ENCODE data around the gene ANGPTL8.
A peak's percentile ranks its signal among the peaks of the same experiment; 100 is the strongest.

ANGPTL8 gene

DNA sequence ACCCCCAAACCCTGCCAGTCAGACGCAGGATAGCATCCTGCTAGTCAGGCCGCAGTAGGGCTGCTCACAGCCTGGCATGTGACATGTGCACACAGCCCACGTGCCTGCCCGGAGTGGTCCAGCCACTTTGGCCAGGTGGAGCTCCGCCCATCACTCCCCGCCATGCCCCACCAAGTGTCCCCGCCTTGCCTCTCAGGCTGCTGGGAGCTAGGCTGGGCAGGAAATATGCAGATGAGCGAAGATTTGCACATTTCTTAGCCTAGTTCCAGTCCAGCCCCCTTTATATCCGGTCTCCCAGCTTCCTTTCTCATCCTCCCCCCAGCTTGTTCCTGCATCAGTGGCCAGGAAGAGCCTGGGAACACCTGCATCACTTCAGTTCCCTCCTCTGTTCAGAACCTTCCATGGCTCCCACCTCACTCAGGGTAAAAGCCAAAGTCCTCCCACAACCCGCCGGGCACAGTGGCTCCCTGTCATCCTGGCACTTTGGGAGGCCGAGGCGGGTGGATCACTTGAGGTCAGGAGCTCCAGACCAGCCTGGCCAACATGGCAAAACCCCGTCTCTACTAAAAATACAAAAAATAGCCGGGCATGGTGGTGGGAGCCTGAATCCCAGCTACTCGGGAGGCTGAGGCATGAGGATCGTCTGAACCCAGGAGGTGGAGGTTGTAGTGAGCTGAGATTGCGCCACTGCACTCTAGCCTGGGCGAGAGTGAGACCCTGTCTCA is 25.2 kb downstream of the ANGPTL8 start:
- DNase-seq = no peak

DNA sequence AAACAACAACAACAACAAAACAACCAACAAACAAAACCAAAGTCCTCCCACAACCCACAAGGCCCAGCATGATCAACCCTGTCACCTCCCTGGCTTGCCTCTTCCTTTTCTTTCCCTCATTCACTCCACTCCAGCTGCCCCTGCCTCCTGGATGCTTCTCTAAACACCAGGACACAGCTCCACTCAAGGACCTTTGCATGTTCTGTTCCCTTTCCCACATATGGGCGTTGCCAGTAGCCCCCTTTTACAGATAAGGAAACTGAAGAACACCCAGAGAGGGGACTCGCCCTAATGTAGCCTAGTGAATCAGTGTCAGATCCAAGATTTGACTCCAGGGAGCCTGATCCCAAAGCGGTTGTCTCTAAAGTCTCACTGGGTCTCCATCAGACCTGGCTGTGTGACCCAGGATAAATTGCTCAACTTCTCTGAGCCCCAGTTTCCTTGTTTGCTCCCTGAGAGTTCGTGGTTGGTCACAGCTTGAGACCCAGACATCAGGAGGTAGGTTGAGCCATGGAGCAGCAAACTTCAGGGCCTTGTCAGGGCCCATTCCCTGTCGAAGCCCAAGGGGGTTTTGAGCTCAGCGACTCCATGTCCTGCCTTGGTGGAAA is 25.9 kb downstream of the ANGPTL8 start:
- no peak for DNase-seq

DNA sequence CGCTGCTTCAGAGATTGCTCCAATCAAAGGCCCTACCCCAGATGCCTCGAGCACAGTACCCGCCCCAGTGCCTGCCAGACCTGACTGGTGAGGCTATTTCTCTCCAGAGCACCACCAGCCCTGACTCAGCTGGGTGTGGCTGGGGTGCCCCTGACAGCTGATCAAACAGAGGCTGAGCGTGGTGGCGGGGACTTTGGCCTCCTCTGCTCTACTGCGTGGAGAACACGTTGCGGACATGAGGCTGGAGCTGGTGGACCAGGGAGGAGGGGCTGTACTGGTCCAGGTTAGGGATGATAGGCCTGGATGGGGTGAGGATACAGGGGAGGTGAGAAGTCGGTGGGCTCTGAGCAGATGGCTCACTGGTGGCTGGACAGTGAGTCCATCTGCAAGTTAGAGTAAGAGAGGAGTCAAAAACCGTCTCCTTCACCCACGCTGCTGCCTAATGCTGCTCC is 26.4 kb downstream of the ANGPTL8 start:
- no peak for DNase-seq

DNA sequence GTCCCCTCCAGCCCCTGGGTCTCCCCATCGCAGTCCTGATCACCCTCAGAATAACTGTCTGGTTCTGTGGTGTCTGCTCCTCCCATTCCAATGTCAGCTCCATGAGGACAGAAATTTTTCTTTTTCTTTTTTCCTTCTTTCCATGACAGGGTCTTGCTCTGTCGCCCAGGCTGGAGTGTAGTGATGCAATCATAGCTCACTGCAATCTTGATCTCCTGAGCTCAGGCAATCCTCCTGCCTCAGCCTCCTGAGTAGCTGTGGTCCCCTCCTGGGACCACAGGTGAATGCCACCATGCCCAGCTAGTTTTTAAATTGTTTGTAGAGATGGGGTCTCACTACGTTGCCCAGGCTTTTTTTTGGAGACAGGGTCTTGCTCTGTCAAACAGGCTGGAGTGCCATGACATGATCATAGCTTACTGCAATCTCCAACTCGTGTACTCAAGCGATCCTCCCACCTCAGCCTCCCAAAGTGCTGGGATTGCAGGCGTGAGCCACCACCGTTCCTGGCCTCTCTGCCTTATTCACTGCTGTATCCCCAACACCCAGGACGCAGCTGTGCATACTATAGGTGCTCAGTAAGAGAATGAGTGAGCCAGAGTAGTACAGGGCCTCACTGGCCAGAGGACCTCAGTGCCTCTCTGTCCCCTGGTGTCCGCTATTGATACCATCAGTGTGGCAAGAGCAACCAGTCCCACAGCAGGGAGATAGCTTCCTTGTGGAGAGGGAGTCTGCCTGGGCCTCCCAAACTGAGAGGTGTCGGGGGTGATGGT is 28.1 kb downstream of the ANGPTL8 start:
- no peak for DNase-seq

GRCh38 chr19:11268783-11269267 is 29.4 kb downstream of the ANGPTL8 start:
- DNase-seq = no peak

GRCh38 chr19:11269408-11269807 is 30.0 kb downstream of the ANGPTL8 start:
- no peak for DNase-seq

- no peak for DNase-seq
Measured at GRCh38 chr19:11273296-11273695, 33.9 kb downstream of the ANGPTL8 start.

- no peak for DNase-seq
Measured at GRCh38 chr19:11273989-11274388, 34.6 kb downstream of the ANGPTL8 start.

DNA sequence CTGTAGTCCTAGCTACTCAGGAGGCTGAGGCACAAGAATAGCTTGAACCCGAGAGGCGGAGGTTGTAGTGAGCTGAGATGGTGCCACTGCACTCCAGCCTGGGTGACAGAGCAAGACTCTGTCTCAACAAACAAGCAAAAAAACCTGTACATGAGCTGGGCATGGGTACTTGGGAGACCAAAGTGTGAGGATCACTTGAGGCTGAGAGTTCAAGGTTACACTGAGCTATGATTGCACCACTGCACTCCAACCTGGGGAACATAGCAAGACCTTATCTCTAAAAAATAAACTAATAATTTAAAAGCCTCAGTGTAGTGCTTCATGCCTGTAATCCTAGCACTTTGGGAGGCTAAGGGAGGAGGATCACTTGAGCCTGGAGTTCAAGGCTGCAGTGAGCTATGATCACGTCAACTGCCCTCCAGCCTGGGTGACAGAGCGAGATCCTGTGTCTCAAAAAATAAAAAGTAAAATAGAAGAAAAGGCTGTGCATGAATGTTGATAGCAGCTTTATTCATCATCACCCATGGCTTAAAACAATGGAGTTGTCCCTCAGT is 35.2 kb downstream of the ANGPTL8 start:
- DNase-seq = no peak

DNA sequence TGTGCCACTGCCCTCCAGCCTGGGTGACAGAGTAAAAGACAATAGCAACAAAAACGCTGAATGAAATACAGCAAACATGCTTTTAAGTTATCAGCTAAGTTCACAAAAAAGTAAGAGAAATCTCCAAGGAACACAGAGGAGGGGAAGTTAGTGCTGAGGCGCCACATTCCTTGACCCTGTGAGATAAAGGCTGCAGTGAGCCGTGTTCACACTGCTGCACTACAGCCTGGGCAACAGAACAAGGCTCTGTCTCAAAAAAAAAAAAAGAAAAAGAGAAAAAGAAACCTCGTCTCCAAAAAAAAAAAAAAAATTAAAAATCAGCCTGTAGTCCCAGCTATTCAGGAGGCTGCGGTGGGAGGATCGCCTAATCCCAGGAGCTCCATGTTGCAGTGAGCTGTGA is 39.3 kb downstream of the ANGPTL8 start:
- DNase-seq = no peak

- peak; percentile 91 for DNase-seq
Measured at GRCh38 chr19:11279505-11280236, 40.3 kb downstream of the ANGPTL8 start.

GRCh38 chr19:11281356-11282049 is 42.1 kb downstream of the ANGPTL8 start:
- DNase-seq = no peak

GRCh38 chr19:11284515-11284914 is 45.1 kb downstream of the ANGPTL8 start:
- no peak for DNase-seq

DNA sequence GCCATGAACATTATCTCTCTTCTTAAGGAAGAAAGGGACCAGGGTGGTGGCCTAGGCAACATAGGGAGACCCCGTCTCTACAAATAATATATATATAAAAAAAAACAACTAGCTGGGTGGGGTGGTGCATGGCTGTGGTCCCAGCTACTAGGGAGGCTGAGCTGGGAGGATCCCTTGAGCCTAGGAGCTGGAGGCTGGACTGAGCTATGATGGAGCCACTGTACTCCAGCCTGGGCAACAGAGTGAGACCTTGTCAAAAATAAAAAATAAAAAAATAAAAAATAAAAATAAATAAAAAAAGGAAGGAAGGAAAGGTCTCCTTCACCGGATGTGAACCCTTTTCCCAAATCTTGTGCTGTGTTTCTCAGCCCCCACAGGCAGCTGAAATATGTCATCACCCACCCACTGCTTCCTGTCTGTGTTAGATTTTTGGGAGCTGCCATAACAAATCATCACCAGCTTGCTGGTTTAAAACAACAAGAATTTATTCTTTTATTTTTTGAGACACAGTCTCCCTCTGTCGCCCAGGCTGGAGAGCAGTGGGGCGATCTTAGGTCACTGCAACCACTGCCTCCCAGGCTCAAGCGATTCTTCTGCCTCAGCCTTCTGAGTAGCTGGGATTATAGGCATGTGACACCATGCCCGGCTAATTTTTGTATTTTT is 47.0 kb downstream of the ANGPTL8 start:
- no peak for DNase-seq

DNA sequence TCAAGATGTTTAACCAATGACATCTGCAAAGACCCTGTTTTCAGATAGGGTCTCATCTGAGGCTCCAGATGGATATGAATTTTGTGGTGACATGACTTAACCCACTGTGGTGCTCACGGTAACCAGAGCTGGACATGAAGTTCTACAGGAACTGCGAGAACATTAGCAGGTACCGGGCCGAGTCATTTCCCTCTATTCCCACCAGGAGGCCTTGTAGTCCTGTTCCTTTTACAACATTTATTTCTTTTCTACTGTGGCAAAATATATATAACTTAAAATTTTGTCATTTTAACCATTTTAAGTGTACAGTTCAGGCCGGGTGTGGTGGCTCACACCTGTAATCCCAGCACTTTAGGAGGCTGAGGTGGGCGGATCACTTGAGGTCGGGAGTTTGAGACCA is 48.9 kb downstream of the ANGPTL8 start:
- no peak for DNase-seq

DNA sequence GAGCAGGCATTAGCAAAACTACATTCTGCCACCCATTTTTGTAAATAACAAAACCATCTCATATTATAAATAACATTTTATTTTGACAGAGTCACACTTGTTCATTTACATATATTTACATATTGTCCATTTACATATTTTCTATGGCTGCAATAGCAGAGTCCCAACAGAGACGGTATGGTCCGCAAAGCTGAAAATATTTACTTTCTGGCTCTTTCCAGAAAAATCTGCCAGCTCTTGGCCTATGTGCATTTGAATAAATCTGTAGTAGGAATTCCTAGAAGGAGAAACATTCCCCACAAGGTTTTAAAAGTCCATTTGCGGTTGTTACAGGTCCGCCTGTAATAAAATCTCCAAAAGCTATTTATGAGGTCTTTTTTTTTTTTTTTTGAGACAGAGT is 50.8 kb downstream of the ANGPTL8 start:
- no peak for DNase-seq

- no peak for DNase-seq
Measured at GRCh38 chr19:11291415-11291814, 52.0 kb downstream of the ANGPTL8 start.

All from GF-D8 (cell line).